Ishikawa (cell line): ENCODE results near the gene ITPR1.

Experiments used
- CEBPB ChIP-seq: IDR thresholded peaks from 2 replicates; pipeline ENCODE4 v1.6.1; 2012
- CREB1 ChIP-seq: IDR thresholded peaks from 2 replicates; pipeline ENCODE4 v1.6.1; 2012; ENCODE audit warnings: low read depth
- EGR1 ChIP-seq: IDR thresholded peaks from 2 replicates; pipeline ENCODE4 v1.6.1; 2012
- EP300 ChIP-seq: IDR thresholded peaks from 2 replicates; pipeline ENCODE4 v1.6.1; 2012; ENCODE audit warnings: borderline replicate concordance
- FOXM1 ChIP-seq: IDR thresholded peaks from 2 replicates; pipeline ENCODE4 v1.6.1; 2012; ENCODE audit warnings: low read depth, borderline replicate concordance
- NFIC ChIP-seq: IDR thresholded peaks from 2 replicates; pipeline ENCODE4 v1.6.1; 2012
- RAD21 ChIP-seq: IDR thresholded peaks from 2 replicates; pipeline ENCODE4 v1.6.1; 2012; ENCODE audit warnings: low read depth
- REST ChIP-seq: IDR thresholded peaks from 2 replicates; pipeline ENCODE4 v1.6.1; 2012; ENCODE audit warnings: low read depth, mild to moderate bottlenecking
- TAF1 ChIP-seq: IDR thresholded peaks from 2 replicates; pipeline ENCODE4 v1.6.1; 2012; ENCODE audit warnings: low read depth, mild to moderate bottlenecking
- TCF12 ChIP-seq: IDR thresholded peaks from 2 replicates; pipeline ENCODE4 v1.6.1; 2012; ENCODE audit warnings: low read depth
- TEAD4 ChIP-seq: IDR thresholded peaks from 2 replicates; pipeline ENCODE4 v1.6.1; 2012
- USF1 ChIP-seq: IDR thresholded peaks from 2 replicates; pipeline ENCODE4 v1.6.1; 2012
- YY1 ChIP-seq: IDR thresholded peaks from 2 replicates; pipeline ENCODE4 v1.6.1; 2012; ENCODE audit warnings: low read depth
- ZBTB7A ChIP-seq: IDR thresholded peaks from 2 replicates; pipeline ENCODE4 v1.6.1; 2012; ENCODE audit warnings: low read depth
- TF ChIP-seq, protein P1 (sequence below): IDR thresholded peaks from 2 replicates; pipeline ENCODE4 v1.6.1; 2012

The ITPR1 gene

DNA sequence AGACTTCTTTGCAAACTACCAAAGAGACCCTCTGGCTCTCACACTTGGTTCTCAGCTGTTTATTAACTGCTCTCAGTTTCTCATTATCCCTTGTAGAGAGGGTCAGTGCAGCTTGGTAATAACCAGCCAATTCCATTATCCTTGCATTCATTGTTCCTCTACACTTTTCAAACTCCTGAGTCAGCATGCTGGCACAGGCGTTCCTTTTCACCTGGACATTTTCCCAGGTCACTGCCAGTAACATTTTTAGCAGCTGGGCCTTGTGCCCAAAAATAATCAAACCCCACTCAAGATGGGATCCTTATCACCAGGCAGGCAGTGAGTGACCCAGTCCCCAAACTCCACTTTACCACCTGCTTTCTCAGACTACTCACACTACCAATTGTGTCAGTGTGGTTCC is 21.2 kb upstream of the ITPR1 start:
- no peak for TF ChIP-seq EP300
- no peak for TF ChIP-seq TEAD4
- no peak for TF ChIP-seq ZBTB7A
- no peak for TF ChIP-seq TCF12
- no peak for TF ChIP-seq RAD21
- no peak for TF ChIP-seq USF1
- TF ChIP-seq CEBPB: no peak
- no peak for TF ChIP-seq REST
- TF ChIP-seq TAF1: no peak
- no peak for TF ChIP-seq FOXM1
- TF ChIP-seq YY1: no peak
- no peak for TF ChIP-seq CREB1
- TF ChIP-seq, protein P1, sequence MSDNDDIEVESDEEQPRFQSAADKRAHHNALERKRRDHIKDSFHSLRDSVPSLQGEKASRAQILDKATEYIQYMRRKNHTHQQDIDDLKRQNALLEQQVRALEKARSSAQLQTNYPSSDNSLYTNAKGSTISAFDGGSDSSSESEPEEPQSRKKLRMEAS: no peak
- TF ChIP-seq EGR1: no peak
- TF ChIP-seq NFIC: no peak

DNA sequence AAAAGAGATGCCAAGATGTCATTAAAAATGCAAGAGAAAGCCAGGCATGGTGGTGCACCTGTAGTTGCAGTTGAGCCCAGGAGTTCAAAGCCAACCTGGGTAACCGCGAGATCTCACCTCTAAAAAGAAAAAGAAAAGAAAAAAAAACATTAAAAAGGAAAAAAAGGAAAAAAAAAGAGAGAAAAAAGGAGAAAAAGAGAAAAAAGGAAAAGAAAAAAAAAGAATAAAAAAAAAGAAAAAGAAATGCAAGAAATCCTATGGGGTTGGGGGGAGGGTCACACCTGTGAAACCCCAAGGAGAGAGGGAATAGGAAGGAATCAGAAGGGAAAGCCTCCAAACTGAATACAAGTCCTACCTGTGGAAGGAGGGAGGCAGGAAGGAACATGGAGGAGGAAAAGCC is 20.8 kb upstream of the ITPR1 start:
- TF ChIP-seq TCF12 (no peak), REST (no peak), CREB1 (no peak), TEAD4 (no peak), EGR1 (no peak)

GRCh38 chr3:4472766-4473165 is 20.4 kb upstream of the ITPR1 start:
- TF ChIP-seq ZBTB7A: no peak
- TF ChIP-seq RAD21: no peak
- TF ChIP-seq EGR1: no peak
- TF ChIP-seq TCF12: no peak
- TF ChIP-seq TAF1: no peak
- TF ChIP-seq USF1: no peak
- TF ChIP-seq TEAD4: no peak
- TF ChIP-seq NFIC: no peak
- TF ChIP-seq FOXM1: no peak
- no peak for TF ChIP-seq CREB1
- no peak for TF ChIP-seq YY1
- TF ChIP-seq REST: no peak
- TF ChIP-seq, protein P1: no peak
- TF ChIP-seq EP300: no peak
- no peak for TF ChIP-seq CEBPB

DNA sequence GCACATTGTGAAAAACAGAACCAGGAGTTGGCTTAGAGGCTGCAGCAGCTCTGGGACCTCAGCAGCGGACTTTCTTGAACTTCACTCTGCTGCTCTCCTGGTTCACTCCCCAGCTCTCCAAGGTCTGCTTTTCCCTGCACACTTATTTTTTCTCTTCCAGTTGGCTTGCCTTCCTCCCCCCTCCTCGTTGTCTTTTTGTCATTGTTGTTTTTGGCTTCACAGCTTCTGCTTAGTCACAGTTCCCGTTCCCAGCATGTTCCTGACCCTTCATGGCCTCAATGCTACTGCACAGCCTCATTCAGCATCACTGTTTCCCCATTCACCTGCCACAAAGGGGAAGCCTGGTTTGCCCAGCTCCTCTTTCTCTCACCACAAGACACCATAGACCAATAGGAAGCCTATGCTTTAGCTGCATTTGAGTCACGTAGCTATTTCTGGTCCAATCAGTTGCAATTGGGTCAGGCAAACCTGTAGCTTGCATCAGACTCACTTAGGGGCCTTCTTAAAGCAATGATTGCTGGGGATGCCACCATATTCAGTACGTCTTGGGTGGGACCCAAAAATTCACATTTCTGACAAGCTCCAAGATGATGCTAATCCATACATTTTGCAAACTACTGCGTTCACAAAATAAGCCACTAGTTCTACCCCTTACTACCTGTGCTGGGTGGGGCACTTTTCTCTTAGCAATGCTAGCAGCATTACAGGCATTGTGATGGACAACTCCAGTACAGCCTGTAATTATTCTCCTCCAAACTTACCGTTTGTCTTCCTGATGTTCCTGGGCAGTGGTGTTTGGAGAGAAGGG is 18.3 kb upstream of the ITPR1 start:
- no peak for TF ChIP-seq USF1
- TF ChIP-seq YY1: no peak
- TF ChIP-seq TAF1: no peak
- no peak for TF ChIP-seq TEAD4
- no peak for TF ChIP-seq ZBTB7A
- no peak for TF ChIP-seq RAD21
- no peak for TF ChIP-seq CEBPB
- TF ChIP-seq, protein P1: no peak
